GM21529 (cell line): ENCODE results near the gene CXCL13.
A peak's percentile ranks its signal among the peaks of the same experiment; 100 is the strongest.
"Not testable (repeated sequence)": the region's sequence is repeated elsewhere in the genome, so short reads cannot be mapped to it uniquely, and the experiment has no call there.

Source experiments
- ATAC-seq: cut with Tn5 transposase; IDR thresholded peaks from one replicate; pipeline ENCODE4 v1.9.1; 2021; ENCODE audit not compliant: unreplicated experiment

CXCL13 gene

GRCh38 chr4:77605210-77605902, at the start of gene CXCL13:
Gene CXCL13, plus strand, starts transcription at chr4:77605820. Its CDS starts 46 bp downstream, at chr4:77605866.
- ATAC-seq, result no peak

DNA sequence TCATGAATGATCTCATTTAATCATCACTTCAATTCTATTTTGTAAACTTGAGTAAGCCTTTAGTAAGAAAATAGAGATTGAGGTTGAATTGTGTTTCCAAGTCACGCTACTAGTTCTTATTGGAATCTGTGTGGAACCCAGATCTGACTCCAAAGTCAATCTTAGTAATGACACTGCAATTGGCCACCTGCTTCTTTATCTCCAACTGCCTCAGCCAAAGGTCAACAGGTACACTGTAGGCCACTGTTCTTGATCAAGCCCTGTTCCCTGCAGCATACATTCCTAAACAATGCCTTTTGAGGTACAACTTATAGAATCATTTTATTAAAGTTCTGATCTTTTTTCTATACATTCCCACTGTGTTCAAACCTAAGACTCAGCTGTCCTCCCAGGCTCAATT, 45.5 kb upstream of the CXCL13 start:
- ATAC-seq, result no peak

DNA sequence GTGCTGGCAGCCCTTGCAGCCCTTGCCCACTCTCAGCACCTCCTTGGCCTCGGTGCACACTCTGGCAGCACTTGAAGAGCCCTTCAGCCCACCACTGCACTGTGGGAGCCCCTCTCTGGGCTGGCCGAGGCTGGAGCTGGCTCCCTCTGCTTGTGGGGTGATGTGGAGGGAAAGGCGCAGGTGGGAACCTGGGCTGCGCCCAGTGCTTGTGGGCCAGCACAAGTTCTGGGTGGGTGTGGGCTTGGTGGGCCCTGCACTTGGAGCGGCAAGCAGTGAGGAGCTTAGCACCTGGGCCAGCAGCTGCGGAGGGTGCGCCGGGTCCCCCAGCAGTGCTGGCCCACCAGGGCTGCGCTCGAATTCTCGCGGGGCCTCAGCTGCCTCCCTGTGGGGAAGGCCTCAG, 43.9 kb upstream of the CXCL13 start:
- ATAC-seq, result not testable (repeated sequence)

DNA sequence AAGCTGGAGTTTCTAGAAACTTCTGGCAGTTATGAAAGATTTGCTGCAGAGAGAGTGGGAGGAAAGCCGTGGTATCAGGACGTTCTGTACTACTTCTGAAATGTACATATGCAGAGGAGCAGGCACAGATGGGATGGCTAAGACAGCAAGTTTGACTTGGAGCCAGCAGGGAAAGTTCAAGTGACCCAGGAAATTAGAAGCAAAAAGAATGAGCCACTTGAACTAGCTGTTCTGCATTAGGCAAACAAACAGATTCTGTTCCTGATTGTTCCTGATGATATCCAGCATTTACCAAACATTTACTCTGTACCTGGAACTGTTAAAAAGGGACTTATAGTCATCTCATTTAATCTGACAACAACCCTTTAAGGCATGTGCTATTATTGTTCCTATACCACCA, 41.4 kb upstream of the CXCL13 start:
- no peak for ATAC-seq

DNA sequence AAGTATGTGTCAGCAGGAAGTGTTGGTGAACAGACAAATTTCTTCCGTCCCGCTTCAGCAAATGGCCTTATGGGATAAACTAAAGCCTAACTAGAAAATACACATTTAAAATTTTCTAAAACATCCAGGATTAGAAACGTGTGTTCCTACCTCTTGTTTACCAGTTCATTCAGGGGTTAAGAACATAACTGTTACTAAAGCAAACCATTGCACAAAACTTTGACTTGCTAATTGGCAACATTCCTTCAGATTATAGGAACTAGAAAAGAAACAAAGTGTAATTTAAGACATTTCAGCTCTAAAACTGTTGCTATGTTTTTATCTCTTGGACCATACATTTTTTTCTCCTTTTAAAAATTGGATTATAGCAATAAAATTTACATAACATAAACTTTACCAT, 39.5 kb upstream of the CXCL13 start:
- no peak for ATAC-seq

GRCh38 chr4:77567549-77567948, 38.1 kb upstream of the CXCL13 start:
- ATAC-seq, result no peak

- not testable (repeated sequence) for ATAC-seq
These were observed 35.0 kb upstream of the CXCL13 start for GRCh38 chr4:77570508-77571214.

GRCh38 chr4:77576351-77576750, 29.3 kb upstream of the CXCL13 start:
- ATAC-seq, result no peak

- ATAC-seq, result no peak
These were observed 27.5 kb upstream of the CXCL13 start for GRCh38 chr4:77578145-77578544.

DNA sequence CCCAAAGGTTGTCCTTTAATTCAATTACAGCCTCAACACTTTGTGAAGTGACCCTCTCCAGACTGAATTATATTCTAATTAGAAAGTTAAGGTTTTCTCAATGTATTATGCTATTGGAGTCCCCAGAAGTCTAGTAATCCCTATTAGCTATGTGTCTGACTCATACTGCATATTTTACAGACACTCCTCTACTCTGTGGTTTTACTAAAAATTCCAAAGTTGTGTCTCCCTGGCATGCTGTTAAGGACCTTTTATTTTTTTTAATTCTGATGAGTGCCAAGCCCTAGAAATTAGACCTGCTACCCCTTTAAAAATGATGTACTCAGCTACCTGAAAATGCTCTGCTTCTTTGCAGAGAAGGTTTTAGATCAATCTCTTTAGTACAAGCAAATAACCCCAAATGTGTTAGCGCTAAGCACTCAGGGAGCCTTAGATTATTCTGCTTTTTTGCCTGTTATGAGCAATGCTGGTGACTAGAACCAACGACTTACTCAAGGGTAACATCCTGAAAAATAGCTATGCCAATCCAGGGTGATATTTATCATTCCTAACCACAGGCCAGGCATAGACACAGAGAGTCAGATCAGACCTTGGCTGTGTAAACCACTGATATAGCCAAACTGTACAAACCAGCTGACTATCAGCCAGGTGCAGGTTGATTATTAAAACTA, 26.1 kb upstream of the CXCL13 start:
- ATAC-seq, result no peak

- peak; percentile 88 for ATAC-seq
These were observed 23.9 kb upstream of the CXCL13 start for GRCh38 chr4:77581724-77582123.

GRCh38 chr4:77582156-77582555, 23.5 kb upstream of the CXCL13 start:
- ATAC-seq, result no peak

DNA sequence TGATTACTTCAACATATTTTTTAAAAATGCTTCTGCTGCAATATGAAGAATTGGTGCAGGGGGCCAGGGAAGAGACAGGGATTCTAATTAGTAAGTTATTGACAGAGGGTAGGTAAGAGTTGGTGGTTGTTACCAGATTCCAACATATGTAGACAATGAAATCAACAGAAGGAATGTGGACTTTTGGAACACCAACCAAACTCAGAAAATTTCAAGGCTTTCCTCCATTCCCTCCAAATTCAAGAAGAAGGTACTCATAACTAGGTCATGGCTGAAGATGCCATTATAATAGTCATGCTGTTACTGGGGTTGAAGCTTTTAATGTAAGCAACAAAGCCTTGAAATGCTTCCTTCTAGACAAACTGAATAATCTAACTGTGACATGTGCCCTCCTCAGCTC, 22.9 kb upstream of the CXCL13 start:
- no peak for ATAC-seq

DNA sequence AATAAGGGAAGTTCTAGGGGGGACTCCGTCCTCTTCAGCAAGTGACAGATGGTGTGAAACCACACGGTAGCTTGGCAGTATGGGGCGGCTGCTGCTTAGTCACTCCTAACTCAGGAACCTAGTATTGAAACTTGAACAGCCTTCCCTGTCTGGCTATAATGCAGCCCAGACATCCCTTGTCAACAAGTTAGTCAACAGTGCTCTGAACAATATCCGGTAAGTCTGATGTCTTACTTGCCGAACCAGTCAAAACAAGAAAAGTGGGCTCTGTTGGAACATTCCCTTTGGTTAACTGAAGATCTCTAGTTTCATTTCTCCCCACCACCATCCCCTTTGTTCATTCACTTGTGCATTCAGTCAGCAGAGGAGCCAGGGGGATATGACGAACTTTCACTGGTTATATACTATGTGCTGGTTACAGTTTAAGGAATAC, 18.7 kb upstream of the CXCL13 start:
- peak; percentile 97 for ATAC-seq

- no peak for ATAC-seq
These were observed 15.1 kb upstream of the CXCL13 start for GRCh38 chr4:77590482-77590881.

- ATAC-seq, result no peak
These were observed 14.1 kb upstream of the CXCL13 start for GRCh38 chr4:77591532-77591931.

DNA sequence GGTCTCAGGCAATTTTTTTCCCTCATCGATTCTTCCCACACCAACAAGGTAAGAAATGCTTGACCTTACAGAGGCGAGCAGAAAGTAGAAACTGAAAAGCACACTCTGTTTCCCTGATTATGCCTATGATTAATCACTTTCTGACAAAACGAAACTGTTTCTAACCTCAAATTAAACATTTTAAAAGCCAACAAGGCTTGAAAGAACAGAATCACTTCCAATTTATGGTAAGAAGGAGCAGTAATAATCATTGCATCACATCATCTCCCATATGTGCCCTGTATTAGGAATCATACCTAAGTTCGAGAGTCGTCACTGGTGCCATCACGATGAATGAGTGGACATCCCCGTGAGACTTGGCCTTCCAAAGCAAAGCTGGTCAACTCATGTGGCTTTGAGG, 12.5 kb upstream of the CXCL13 start:
- no peak for ATAC-seq

- no peak for ATAC-seq
These were observed 11.6 kb upstream of the CXCL13 start for GRCh38 chr4:77593993-77594392.

DNA sequence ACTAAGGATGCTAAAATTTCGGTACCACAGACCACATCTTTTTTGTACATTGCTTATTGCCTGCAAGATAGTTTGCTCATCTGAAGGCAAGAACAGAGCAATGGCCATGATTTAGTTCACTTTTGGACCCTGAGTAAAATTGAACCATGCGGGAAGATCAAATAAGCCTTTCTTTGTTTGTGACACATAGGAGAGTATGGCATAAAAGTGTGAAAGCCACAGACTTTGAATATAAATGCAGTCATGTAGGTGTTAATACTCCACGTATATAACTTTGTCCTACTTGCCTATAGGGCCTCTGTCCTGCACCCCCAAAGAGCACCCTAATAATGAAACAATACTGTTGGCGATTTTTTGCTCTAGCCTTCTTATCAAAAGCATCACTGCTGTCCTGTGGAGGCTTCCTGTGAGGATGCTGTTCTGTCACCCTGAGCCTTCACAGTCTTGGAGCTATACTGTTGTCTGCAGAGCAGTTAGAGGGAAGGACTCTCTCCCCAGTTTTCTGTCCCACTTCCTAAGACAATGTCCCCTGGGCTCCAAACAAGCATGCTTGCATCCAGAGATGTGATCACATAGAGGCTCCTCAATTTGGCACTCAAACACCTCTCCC, 10.2 kb upstream of the CXCL13 start:
- no peak for ATAC-seq

DNA sequence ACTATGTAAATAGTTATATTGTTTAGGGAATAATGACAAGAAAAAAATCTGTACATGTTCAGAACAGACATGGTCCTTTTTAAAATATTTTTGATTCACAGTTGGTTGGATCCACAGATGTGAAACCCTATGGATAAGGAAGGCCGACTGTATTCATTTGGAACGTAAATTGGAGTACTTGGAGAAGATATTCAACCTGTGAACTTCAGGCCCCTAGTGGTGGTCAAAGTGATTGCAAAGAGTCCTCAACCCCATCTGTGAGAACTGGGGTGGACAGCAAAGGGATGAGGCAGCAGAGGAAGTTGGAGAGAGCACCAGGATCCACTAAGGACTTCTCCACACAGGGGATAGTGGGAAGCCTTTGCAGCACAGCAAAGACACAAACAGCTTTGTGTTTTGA, 6.2 kb upstream of the CXCL13 start:
- no peak for ATAC-seq
